ENCODE results near the gene NRXN3. TPM values are rescaled to one million over a fixed set of nuclear protein-coding genes. Genes with fewer than 3 reads are reported as not detected.
A peak's percentile ranks its signal among the peaks of the same experiment; 100 is the strongest.

The NRXN3 gene
- total RNA-seq, 1 donor from 2014 or later: 5.9 TPM

GRCh38 chr14:78697341-78697740 lies 527.2 kb downstream of the NRXN3 start:
- Histone ChIP-seq H3K36me3 (no peaks in the 10 kb centered on the region), H3K4me2 (no peak overlapping the region), H4K20me1 (ENCODE audit: low read depth) (no peaks in the 10 kb centered on the region), H3K9me3 (ENCODE audit: low read depth) (no peaks in the 10 kb centered on the region), H3K27me3 (no peaks in the 10 kb centered on the region), H3K9ac (no peak overlapping the region), H3F3A (ENCODE audit: low read depth) (peaks cover 3% of the 10 kb centered on the region), H3K4me1 (peaks cover 15% of the 10 kb centered on the region), H3K4me3 (no peak overlapping the region), H3K27ac (no peak overlapping the region), H3K79me2 (ENCODE audit: low read depth) (no peaks in the 10 kb centered on the region), H2AFZ (replicated peaks) (no peak overlapping the region)
- Mint-ChIP-seq H3K4me1 (no peaks in the 10 kb centered on the region), H3K9me3 (no peaks in the 10 kb centered on the region), H3K4me3 (no peak overlapping the region), H3K27me3 (ENCODE audit: insufficient read depth, low read depth) (no peaks in the 10 kb centered on the region), H3K27ac (no peak overlapping the region), H3K36me3 (no peaks in the 10 kb centered on the region)
- TF ChIP-seq EZH2phosphoT487 (IDR thresholded peaks at IDR 0.05): no peak
- no peak for TF ChIP-seq EZH2 (IDR thresholded peaks at IDR 0.05)
- TF ChIP-seq CTCF (IDR thresholded peaks at IDR 0.05): peak; percentile 74
- DNase-seq (ENCODE audit: low spot score): peak; percentile 31

DNA sequence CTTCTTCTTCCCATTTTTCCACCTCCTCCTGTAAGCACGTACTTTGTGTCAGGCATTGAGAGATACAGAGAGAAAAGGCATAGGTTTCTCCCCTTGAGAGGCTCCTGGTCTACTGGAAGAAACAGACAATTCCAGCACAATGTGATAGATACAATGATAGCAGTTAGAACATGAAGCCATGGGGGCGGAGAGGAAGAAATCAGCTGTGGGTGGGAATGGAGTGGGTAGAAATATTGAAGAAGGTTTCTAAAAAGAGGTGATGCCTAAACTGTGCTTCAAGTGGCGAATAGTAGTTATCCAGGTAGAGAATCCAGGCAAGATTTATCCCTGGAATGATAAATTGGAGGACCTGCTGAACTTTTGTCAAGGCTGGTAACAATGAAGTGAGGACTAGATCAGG lies 528.8 kb downstream of the NRXN3 start:
- Histone ChIP-seq H3K9ac (no peak overlapping the region), H3K9me3 (ENCODE audit: low read depth) (no peaks in the 10 kb centered on the region), H2AFZ (replicated peaks) (no peak overlapping the region), H3K79me2 (ENCODE audit: low read depth) (no peaks in the 10 kb centered on the region), H3K27me3 (no peaks in the 10 kb centered on the region), H3K36me3 (no peaks in the 10 kb centered on the region), H3K4me1 (peaks cover 15% of the 10 kb centered on the region), H3K4me2 (no peak overlapping the region), H4K20me1 (ENCODE audit: low read depth) (no peaks in the 10 kb centered on the region), H3K4me3 (no peak overlapping the region), H3K27ac (no peak overlapping the region), H3F3A (ENCODE audit: low read depth) (peaks cover 3% of the 10 kb centered on the region)
- TF ChIP-seq EZH2 (IDR thresholded peaks at IDR 0.05) (no peak), CTCF (IDR thresholded peaks at IDR 0.05) (no peak), EZH2phosphoT487 (IDR thresholded peaks at IDR 0.05) (no peak)
- no peaks in the 10 kb centered on the region for H3K36me3 Mint-ChIP-seq
- DNase-seq (ENCODE audit: low spot score): no peak
- no peaks in the 10 kb centered on the region for H3K27me3 Mint-ChIP-seq (ENCODE audit: insufficient read depth, low read depth)
- H3K4me1 Mint-ChIP-seq: no peaks in the 10 kb centered on the region
- H3K4me3 Mint-ChIP-seq: no peak overlapping the region
- H3K9me3 Mint-ChIP-seq: no peaks in the 10 kb centered on the region
- H3K27ac Mint-ChIP-seq: no peak overlapping the region

DNA sequence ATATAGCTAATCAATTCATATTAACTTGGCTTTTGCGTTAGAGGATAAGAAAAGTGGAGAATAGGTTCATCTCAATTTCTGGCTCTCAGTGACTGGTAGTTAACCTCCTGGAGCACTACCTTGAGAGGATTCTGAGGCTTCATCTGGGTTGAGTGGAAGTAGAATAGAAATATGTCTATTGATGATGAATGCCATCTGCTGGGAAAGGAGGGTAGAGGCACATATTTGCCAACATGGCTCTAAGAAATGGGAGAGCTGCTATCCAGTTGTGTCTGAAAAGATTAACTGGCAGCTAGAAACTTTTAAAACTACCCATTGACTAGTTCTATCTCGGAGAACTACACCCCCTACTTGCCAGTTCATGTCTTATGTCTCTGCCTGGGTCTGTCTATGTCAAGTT lies 530.1 kb downstream of the NRXN3 start:
- no peaks in the 10 kb centered on the region for H3K9me3 Mint-ChIP-seq
- Histone ChIP-seq H2AFZ (replicated peaks) (no peak overlapping the region), H4K20me1 (ENCODE audit: low read depth) (no peaks in the 10 kb centered on the region), H3K9ac (no peak overlapping the region), H3K27ac (no peak overlapping the region), H3K27me3 (no peaks in the 10 kb centered on the region), H3K36me3 (no peaks in the 10 kb centered on the region), H3K4me1 (peaks cover 20% of the 10 kb centered on the region), H3K9me3 (ENCODE audit: low read depth) (no peaks in the 10 kb centered on the region), H3K4me3 (no peak overlapping the region), H3F3A (ENCODE audit: low read depth) (peaks cover 3% of the 10 kb centered on the region), H3K4me2 (no peak overlapping the region), H3K79me2 (ENCODE audit: low read depth) (no peaks in the 10 kb centered on the region)
- no peaks in the 10 kb centered on the region for H3K4me1 Mint-ChIP-seq
- H3K36me3 Mint-ChIP-seq: no peaks in the 10 kb centered on the region
- no peak overlapping the region for H3K27ac Mint-ChIP-seq
- H3K4me3 Mint-ChIP-seq: no peak overlapping the region
- TF ChIP-seq CTCF (IDR thresholded peaks at IDR 0.05): no peak
- no peak for TF ChIP-seq EZH2phosphoT487 (IDR thresholded peaks at IDR 0.05)
- TF ChIP-seq EZH2 (IDR thresholded peaks at IDR 0.05): no peak
- peaks cover 4% of the 10 kb centered on the region for H3K27me3 Mint-ChIP-seq (ENCODE audit: insufficient read depth, low read depth)
- no peak for DNase-seq (ENCODE audit: low spot score)
